ENCODE results near the gene TNS2. TPM values are rescaled to one million over a fixed set of nuclear protein-coding genes. Genes with fewer than 3 reads are reported as not detected.

TNS2 gene
- total RNA-seq, 4 donors from 2014 or later = 108 to 323 (median 182) TPM

DNA sequence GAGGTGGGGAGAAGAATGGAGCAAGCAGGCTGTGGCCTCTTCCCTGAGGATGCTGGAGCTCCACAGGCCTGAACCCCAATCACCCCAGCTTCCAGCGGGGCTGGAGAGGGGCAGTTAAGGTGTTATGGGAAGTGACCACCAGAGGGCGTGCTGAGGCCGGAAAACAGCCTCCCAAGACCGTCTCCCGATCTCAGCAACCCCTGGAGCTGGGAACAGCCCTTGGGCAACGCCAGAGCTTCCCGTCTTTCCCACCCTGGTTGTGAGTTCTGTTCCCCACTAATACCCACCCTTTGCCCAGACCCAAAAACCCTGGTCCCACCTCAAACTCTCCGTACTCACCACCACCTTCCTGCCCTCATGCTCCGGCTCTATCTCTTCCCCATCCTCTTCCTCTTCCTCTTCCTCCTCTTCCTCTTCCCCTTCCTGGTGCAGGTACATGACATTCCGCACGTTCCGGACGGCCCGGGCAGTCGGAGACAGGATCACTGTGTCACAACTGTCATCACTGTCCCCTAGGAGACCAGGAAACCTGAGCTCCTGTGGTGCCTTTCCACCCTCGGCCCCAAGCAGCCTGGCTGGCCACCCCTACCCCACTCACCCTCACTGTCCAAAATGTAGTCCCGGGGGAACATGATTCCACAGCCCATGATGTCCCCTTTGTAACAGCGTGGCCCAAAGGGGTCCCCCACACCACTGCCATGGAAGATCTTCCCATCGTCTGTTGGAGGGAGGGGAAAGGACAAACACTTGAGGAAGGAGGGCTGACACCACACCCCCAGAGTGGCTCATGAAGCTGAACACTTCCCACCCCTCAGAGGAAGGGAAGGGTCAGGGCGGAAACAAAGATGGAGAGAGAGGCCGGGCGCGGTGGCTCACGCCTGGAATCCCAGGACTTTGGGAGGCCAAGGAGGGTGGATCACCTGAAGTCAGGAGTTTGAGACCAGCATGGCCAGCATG is 16.4 kb downstream of the TNS2 start:
- Histone ChIP-seq H3K27me3 (no peaks in the 10 kb centered on the region), H3K4me3 (peak overlapping the region in 1 of 2 donors; percentile 18), H3K9me3 (no peaks in the 10 kb centered on the region), H3K36me3 (peaks cover 0 to 93% of the 10 kb centered on the region in 2 donors), H3K27ac (peak overlapping the region; percentile 5 to 95 (median 86)), H3K4me1 (peaks cover 5 to 100% (median 77%) of the 10 kb centered on the region in 3 donors)
- peak; percentile 62 for TF ChIP-seq POLR2AphosphoS5 (IDR thresholded peaks at IDR 0.05)
- TF ChIP-seq, protein P1, sequence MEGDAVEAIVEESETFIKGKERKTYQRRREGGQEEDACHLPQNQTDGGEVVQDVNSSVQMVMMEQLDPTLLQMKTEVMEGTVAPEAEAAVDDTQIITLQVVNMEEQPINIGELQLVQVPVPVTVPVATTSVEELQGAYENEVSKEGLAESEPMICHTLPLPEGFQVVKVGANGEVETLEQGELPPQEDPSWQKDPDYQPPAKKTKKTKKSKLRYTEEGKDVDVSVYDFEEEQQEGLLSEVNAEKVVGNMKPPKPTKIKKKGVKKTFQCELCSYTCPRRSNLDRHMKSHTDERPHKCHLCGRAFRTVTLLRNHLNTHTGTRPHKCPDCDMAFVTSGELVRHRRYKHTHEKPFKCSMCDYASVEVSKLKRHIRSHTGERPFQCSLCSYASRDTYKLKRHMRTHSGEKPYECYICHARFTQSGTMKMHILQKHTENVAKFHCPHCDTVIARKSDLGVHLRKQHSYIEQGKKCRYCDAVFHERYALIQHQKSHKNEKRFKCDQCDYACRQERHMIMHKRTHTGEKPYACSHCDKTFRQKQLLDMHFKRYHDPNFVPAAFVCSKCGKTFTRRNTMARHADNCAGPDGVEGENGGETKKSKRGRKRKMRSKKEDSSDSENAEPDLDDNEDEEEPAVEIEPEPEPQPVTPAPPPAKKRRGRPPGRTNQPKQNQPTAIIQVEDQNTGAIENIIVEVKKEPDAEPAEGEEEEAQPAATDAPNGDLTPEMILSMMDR (IDR thresholded peaks at IDR 0.05) = peak in 3 of 4 experiments; percentile 92 to 97 (median 97)
- no peak for TF ChIP-seq EP300 (IDR thresholded peaks at IDR 0.05)
- peak; percentile 60 for ATAC-seq
- WGBS, 2 donors (ENCODE audit: low coverage in 1 of 2) = 2 to 35% methylated on average over 7 to 16 of the region's 24 CpGs

DNA sequence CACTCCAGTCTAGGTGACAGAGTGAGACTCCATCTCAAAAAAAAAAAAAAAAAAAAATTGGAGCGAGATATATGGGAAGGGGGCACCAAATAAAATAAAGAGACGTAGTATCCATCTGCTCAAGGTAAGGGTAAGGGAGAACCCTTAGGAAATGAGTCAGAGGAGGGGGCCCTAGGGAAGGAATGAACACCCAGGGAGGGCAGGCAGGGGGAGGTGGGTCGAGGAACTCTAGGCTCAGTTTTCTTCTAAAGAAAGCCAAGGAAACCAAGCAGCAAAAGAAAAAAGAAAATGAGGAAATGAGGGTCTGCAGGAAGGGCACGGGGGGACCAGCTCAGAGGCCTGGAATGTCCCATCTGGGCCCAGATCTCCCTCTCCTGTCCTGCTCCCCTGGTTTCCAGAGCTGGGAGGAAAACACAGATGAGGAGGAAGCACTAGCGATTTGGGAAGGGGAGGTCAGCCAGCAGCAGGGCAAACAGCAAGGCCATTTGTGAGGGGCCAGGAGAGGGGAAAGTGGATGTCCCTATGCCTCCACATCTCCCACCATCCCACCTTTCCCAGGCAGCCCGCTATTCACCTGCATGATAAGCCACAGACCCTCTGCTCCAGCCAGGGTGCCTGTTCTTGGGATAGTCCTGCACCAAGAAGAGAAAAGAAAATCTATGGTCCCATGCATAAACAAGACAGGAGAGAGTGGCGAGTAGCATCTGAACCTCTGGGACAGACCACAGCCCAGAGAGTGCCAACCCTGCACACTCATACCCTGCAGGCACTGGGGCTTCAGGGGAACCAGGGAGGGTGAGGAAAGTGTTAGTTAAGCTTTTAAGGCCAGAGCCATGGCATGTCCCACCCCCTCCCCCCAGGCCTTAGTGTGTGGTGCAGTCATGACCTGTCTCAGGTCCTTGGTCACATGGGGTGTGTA is 17.5 kb downstream of the TNS2 start:
- Histone ChIP-seq H3K27me3 (no peaks in the 10 kb centered on the region), H3K27ac (peak overlapping the region in 3 of 4 donors; percentile 85 to 95 (median 88)), H3K36me3 (peaks cover 0 to 82% of the 10 kb centered on the region in 2 donors), H3K9me3 (no peaks in the 10 kb centered on the region), H3K4me3 (no peak overlapping the region), H3K4me1 (peaks cover 10 to 100% (median 76%) of the 10 kb centered on the region in 3 donors)
- TF ChIP-seq, protein P1 (IDR thresholded peaks at IDR 0.05) = no peak
- TF ChIP-seq POLR2A (IDR thresholded peaks at IDR 0.05) (no peak), EP300 (IDR thresholded peaks at IDR 0.05) (no peak), POLR2AphosphoS5 (IDR thresholded peaks at IDR 0.05) (no peak)
- WGBS, 2 donors (ENCODE audit: low coverage in 1 of 2) = 73 to 76% methylated on average over 6 of the region's 7 CpGs
- ATAC-seq = no peak

DNA sequence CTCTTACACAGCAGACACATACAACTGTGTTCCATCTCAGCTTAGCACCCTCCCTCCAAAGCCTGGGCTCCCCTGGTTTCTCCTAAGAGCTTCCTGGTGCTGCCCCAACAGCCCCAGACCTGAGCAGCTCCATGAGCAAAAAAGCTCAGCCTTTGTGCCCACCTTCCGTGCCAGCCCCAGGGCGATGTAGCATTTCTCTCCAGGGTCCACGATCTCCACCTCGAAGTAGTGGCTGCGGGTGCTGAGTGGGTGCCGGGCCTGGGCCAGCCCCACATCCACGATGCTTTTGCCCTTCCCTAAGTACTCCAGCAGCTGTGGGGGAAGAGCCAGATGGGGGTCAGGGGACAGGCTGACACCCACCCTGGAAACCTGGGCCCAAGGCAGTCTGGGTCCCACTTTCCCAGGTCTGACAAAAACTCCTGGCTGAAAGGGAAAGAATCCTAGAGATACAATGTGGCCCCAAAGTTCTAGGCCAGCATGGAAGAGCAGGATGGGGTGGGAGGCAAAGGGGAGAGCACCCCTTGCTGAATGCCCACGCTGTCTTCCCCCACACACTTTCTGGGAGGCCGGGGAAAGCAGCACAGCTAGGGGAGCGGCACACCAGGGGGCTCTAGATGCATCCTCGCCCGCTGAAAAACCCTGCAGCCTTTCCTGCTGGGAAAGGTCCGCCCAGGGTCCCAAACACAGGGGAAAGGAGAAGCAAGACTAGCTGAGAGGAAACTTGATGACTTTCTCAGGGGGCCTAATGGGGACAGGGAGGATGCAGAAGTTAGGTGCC is 18.3 kb downstream of the TNS2 start:
- H3K4me3 ChIP-seq = no peak overlapping the region
- peak overlapping the region in 3 of 4 donors; percentile 85 to 95 (median 88) for H3K27ac ChIP-seq
- WGBS, 2 donors (ENCODE audit: low coverage in 1 of 2) = 100% methylated on average over 1 of the region's 13 CpGs; no CpG with 5 or more reads in 1 of the 2 donors
- no peaks in the 10 kb centered on the region for H3K27me3 ChIP-seq
- H3K9me3 ChIP-seq = no peaks in the 10 kb centered on the region
- H3K36me3 ChIP-seq = peaks cover 0 to 79% of the 10 kb centered on the region in 2 donors
- no peak for ATAC-seq
- TF ChIP-seq EP300 (IDR thresholded peaks at IDR 0.05) (no peak), POLR2A (IDR thresholded peaks at IDR 0.05) (no peak)
- H3K4me1 ChIP-seq = peaks cover 18 to 100% (median 76%) of the 10 kb centered on the region in 3 donors

DNA sequence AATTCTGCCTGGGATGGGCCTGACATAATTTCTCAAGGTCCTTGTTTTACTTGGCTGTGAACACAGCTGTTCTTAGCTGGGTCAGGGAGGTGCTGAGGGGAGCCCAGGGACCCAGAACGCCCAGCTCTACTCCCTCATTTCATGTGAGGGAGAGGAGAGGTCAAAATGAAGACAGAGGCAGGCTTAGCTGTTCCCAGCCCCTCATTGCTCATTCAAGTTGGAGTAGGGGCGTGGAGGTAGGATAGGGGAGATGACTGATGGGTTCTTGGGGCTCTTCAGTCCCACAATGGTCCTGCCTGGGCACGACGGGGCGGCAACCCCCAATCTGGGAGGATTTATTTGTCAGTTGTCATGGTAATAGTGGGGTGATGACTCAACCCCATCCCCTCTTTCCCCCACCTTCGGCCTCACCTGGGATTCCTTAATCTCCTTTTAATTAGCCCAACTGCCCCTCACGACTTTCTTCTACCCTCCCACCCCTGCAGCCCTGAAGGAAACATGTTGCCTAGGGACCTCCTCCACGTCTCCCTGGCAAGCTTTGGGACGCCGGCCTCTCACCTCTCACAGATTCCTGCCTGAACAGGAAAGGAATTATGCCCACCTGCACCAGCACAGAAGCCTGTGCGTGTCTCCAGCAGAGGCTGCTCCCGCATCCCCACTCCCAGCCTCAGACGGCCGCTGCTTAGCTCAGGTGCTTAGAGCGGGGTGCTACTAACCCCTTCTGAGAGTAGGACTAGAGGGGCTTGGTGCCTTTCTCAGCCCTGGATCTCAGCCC is 19.1 kb downstream of the TNS2 start:
- Histone ChIP-seq H3K36me3 (peaks cover 0 to 73% of the 10 kb centered on the region in 2 donors), H3K9me3 (no peaks in the 10 kb centered on the region), H3K4me1 (peaks cover 20 to 100% (median 72%) of the 10 kb centered on the region in 3 donors), H3K27ac (peak overlapping the region in 3 of 4 donors; percentile 85 to 95 (median 88)), H3K27me3 (no peaks in the 10 kb centered on the region), H3K4me3 (no peak overlapping the region)
- TF ChIP-seq POLR2AphosphoS5 (IDR thresholded peaks at IDR 0.05) (no peak), POLR2A (IDR thresholded peaks at IDR 0.05) (no peak), EP300 (IDR thresholded peaks at IDR 0.05) (no peak)
- TF ChIP-seq, protein P1 (IDR thresholded peaks at IDR 0.05) = no peak
- 54 to 60% methylated on average over 7 to 14 of the region's 15 CpGs for WGBS, 2 donors (ENCODE audit: low coverage in 1 of 2)
- ATAC-seq = no peak
